NCI-H187 (cell line): ENCODE measurements around the gene RHOBTB1.

Experiments
- DNase-seq, 2 experiments: peaks; one replicate each; lab custom pipeline; 2025; lab: John Stamatoyannopoulos, UW

RHOBTB1 gene

DNA sequence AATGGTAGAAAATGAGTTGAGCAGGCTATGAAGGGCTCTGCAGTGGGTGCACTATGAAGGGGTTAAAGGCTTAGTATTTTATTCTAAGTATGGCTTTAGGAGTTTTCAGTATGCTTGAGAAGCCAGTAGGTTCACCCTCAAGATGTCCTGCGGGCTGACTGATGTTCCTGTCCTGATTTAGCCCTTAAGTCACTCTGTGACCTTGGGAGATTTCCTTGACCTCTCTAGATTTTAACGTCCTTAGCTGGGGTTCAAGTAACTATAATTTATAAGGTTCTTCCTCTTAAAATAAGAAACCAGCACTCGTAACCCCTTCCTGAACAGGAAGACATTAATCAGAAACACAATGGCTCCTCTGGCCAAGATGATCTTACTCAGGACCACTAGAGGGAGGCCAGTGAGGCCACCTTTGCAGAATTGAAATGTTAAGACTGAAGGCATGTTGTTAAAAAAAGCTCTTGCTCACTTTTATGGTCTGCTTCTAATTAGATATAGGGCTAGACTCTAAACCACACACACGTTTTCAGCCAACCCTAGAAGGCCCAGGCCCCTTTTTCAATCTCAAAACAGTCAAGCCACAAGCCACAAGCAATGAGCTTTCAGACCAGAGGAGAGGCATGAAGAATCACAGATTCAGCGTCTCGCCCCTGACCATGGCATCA lies 123.8 kb downstream of the RHOBTB1 start:
- DNase-seq = no peak
